ENCODE measurements around the gene MKI67.

DNA sequence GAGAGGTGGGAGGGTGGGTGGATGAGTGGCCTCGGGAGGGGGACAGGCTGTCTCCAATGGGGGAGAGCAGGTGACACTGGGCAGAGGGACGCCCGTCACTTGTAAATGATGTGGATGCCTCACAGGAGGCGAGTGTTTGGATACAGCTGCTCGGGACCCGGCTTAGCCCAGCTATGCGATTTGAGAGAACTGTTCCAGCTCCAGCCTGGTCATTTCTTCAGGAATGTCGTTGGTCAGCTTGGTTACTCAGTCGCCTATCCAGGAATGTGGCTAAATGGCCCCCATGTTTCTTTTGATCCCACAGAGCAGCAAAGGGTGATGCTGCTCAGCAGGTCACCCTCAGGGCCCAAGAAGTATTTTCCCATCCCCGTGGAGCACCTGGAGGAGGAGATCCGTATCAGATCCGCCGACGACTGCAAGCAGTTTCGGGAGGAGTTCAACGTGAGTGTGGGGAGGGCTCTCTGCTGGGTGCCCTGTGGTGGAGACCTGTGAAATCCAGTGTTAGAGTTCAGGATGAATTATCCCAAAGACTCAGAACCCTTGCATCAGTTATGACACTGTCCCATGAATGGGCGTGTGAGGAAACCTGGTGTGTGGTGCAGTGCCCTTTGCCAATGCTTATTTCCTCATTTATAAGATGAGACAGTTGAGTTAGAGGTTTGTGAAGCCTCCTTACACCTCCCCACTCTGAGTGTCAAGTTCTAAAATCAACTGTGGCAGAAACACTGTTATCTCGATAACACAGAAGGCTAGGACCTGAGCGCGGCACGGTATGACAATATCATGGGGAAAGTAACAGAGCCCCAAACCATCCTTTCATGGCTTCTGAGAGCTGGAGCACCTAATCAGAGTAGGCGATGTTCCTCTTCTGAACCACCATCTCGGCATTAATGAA is 76.8 kb downstream of the MKI67 start:
- TF ChIP-seq POLR2A (IDR thresholded peaks at IDR 0.05): no peak
- TF ChIP-seq, protein P1, sequence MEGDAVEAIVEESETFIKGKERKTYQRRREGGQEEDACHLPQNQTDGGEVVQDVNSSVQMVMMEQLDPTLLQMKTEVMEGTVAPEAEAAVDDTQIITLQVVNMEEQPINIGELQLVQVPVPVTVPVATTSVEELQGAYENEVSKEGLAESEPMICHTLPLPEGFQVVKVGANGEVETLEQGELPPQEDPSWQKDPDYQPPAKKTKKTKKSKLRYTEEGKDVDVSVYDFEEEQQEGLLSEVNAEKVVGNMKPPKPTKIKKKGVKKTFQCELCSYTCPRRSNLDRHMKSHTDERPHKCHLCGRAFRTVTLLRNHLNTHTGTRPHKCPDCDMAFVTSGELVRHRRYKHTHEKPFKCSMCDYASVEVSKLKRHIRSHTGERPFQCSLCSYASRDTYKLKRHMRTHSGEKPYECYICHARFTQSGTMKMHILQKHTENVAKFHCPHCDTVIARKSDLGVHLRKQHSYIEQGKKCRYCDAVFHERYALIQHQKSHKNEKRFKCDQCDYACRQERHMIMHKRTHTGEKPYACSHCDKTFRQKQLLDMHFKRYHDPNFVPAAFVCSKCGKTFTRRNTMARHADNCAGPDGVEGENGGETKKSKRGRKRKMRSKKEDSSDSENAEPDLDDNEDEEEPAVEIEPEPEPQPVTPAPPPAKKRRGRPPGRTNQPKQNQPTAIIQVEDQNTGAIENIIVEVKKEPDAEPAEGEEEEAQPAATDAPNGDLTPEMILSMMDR (IDR thresholded peaks at IDR 0.05): no peak

Measured in lower leg skin (tissue), 3 donors.